DND-41 (cell line): ENCODE results near the gene H6PD.

Source experiments
- CTCF ChIP-seq: IDR thresholded peaks from 2 replicates; pipeline ENCODE4 v1.5.1; 2012; ENCODE audit warnings: borderline replicate concordance, low read length, moderate library complexity, mild to moderate bottlenecking; ENCODE audit not compliant: poor library complexity, severe bottlenecking; ENCODE audit errors: extremely low read depth
- EZH2 ChIP-seq: IDR thresholded peaks from 3 replicates; pipeline ENCODE4 v1.6.1; 2012; ENCODE audit warnings: borderline replicate concordance, low read depth, mild to moderate bottlenecking, moderate library complexity, low read length, inconsistent platforms; ENCODE audit not compliant: severe bottlenecking

GRCh38 chr1:9281071-9281827, 46.7 kb downstream of the H6PD start:
- no peak for TF ChIP-seq EZH2
- TF ChIP-seq CTCF: no peak
